A172 (cell line): ENCODE measurements around the gene INPP4B. TPM values are rescaled to one million over a fixed set of nuclear protein-coding genes. Genes with fewer than 3 reads are reported as not detected.

ENCODE experiments used
- DNase-seq: peaks from one replicate; pipeline ENCODE4 v3.0.0-alpha.2; 2015; ENCODE audit warnings: low spot score
- total RNA-seq: library from RNA; depleted of rRNA; stranded (reverse); fragments of >200 nt; shearing (Covaris generic); gene quantifications from 2 replicates; pipeline ENCODE4 v1.2.3, GENCODE V29; 2014

INPP4B gene
- total RNA-seq, 1 experiment from 2014 or later, result 31.8 TPM

DNA sequence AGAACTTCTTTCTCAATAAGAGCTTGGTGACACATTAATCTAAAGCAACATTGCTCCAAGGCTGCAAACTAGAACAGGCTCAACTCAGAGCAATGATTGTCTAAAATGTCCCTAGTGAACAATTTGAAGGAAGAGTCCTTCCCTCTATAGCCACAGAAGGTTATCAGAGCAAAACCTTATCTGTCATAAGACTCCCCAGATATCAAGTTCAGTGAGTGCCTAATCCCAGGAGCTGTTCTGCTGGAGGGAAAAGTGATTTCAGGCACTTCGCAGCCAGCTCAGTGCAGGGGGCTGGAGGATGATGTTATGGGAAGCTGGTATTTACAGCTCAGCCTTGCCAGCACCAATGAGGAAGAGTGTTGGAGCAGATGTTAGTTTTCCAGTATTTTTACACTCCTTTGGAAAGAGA is 497.5 kb downstream of the INPP4B start:
- no peak for DNase-seq

DNA sequence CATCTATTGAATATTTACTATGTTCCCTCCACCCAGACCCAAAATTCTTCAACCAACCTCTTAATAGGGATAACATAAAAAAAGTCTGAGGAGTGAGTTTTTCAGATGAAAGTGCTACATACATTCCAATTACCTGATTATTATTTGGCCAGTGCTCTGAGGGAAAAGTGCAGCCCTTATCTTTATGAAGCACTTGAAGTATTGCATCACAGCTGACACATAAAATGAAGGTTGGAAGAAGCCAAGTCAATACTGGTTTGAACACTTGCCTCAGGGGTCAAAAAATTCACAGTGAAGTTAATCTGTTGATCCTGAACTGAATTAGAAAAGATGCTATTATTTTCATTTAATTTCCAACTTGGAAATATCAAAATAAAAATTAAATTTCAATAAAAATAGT is 498.9 kb downstream of the INPP4B start:
- DNase-seq, result no peak

DNA sequence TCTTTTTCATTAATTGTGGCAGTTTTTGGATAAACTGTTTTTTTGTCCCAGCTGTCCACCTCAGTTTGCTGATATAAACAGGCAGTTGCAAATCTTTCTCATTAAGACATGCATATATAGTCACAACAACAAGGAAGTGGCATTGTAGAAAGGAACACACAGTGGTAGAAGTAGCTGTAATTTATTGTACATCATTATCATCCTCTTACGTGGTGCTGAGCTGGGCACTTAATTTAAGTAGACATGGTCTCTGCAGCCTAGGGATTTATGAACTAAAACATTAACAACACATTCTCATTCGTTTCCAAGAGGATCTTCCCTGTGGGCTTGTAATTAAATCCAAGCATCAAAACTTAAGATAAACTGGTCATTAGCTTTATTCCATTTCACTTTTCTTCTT is 500.2 kb downstream of the INPP4B start:
- DNase-seq, result no peak

DNA sequence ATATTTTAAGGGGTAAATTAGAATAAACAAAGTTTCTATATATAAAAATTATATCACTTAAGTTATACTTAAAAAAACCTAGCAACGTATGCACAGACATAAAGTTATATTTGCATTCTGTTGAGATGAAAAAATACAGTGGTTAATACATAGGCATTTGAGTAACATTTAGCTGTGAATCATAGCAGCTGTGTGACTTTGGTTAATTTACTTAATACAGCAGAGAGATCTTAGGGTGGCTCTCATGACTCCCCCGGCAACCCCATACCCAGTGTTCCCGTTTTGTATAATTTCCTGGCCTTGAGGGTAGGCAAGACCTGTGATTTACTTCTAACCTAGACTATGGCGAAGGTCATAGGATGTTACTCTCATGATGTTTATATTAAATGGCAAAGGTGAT is 504.8 kb downstream of the INPP4B start:
- DNase-seq, result no peak

DNA sequence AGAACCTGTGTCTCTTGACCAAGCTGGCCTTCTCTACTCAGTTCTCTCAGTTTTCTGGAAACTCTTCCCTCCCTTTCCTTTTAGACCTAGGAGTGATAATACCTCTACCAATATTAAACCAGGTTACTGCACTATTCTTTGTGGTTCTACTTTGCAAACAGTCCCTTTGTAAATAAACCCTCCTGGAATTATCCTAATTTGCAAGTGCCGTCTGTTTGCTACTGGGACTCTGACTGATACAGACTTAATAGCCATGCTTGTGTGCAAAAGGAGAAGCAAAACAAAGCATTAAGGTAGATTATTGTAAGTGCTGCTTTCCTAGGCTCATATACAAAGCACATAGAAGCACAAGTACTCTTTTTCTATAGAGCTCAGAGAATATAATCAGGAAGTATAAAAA is 507.0 kb downstream of the INPP4B start:
- no peak for DNase-seq

DNA sequence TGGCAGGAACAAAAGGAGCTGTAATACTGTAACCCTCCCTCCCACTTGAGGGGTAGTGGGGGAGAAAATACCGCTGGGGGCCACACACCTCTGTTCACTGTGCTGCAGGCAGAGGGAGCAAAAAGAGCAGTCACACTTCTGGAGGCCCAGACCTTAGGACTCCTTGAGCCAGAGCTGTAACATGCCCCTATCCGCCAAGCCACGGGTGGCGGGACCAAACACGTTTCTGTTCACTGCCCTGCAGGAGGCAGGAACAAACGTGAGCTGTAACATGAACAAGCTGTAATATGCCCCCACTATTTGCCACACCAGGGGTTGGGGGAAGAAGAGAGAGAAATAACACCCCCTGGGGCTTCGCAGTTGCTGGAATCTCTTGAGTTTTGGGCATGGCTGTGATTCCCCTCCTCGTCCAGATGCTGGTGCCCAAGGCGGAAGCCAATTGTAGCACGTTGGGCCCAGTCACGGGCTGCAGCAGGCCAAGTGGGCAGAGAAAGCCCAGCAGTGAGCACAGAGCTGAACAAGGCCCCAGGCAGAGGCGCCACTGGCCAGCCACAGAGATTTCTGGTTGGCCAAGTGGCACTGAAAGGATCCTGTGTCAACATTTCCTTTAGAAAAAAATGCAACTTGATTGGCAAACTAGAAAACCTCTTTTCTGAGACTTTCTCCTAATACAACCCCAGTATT is 509.7 kb downstream of the INPP4B start:
- DNase-seq, result no peak

DNA sequence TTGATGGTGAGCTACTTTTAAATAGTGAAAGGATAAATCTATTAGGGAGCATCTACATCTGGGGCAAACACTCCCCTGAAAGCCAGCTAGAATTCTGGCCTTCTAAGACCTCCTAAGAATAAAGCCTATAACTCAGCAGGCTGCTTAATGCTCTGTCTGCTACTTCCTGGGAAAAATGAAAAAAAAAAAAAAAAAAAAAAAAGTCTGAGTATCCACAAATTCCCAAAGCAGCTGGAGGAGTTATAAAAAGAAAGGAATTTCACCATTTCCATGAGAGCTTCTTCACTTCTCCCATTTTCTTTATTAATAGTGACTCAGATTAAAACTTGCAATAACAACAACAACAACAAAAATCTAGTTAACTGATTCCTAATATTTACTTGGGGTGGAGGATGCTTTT is 511.2 kb downstream of the INPP4B start:
- DNase-seq, result no peak

DNA sequence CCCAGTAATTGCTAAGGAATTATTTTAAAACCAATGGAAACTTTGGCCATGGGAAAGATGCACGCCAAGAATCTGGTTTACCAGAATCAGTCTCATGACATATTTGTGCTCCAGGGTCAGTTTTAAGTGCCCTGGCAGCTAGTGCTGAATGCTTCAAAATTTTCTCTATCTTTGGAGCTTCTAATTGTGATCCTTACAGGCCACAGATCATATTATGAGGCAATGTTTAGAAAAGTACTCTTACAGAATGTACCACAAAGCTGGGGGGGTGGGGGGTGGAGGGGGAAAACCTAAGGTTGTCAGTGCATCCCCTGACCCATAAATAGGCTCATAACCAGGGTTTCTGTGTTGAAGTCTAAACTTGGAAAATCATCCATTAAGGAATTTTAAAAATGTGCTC is 514.5 kb downstream of the INPP4B start:
- DNase-seq, result no peak

DNA sequence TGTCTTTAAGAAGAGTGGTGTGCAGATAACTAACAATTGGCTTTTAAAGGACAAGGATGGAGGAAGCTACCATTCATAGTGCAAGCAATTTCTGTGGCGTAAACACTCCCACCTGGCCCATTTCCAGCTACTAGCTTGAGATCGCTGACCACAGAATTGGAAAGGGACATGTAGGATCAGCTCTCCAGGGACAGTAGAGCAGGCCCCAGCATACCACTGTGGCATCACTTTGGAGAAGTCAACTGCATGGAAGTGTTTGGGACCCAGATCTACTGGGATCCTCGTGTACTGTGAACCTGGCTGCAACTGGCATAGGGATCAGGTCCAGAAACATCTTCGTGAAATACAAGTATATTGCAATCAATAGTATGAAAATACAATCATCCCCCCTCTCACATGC is 515.0 kb downstream of the INPP4B start:
- DNase-seq, result peak; percentile 19

DNA sequence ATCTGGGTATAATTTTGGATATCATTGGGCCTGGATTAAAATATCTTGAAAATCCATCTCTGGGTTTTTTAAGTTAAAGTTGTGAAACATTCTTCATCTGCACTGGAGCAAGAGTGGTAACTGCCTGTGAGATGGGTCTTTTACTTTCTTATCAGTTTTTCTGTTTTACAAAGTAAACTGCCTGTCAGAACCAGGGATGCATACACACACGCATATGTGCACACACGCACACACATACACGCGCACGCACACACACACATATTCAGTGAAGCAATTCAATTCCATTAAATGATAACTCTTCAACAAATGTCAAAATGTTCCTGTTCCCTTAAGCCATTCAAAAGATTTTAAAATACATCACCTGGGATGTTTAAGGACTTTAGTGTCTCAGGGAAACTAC is 515.8 kb downstream of the INPP4B start:
- DNase-seq, result no peak

DNA sequence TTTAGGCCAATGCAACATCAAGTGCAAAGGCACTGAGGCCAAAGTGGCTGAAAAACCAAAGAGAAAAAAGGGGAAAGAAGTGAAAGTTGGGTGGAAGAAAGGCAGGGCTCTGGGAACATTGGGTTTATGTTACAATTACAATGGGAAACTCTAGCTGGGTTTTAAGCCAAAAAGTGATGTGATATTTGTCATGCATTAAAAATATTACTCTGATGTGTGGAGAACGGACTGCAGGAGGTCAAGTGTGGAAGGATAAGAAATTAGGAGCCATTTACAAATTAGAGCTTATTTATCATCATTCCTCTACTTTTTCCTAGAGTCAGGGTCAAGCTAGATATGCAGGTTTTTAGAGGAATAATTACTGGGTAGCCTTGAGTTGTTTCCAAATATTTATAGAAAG is 516.8 kb downstream of the INPP4B start:
- no peak for DNase-seq

DNA sequence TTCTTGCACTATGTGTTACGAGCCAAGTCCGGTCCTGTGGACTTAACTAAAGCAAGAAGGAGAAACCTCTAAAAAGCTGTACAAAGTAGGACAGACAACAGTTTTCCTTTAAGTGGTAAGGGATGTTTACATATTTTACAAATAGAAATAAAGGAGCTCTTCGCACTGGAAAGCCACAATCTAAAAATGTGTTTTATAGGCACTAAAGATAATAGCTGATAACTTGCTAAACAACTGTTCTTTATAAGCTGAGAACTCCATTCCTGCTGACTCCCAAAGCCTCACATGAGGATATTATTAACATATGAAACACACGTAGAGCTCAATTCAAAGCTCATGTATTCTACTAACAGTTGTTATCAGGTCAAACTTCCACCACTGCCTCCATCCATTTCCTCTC is 519.9 kb downstream of the INPP4B start:
- DNase-seq, result no peak

DNA sequence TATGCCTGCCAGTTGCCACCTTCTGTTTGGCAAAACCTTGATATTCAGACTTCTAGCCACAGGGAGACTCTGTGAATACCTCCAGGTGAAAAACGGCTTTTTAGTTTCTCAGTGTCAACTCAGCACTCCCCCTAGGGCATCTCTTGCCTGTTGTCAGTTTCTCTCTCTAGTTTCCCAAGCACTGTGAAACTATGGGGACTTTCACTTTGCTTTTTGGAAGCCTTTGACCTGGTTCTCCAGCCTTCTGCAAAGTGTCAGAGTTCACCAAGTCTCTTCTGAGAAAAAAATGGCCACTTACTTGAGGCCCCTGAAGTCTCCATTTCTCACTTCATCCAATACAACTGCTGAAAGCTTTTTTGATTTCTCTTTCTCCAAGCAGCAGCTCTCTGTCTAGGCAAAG is 521.5 kb downstream of the INPP4B start:
- no peak for DNase-seq

DNA sequence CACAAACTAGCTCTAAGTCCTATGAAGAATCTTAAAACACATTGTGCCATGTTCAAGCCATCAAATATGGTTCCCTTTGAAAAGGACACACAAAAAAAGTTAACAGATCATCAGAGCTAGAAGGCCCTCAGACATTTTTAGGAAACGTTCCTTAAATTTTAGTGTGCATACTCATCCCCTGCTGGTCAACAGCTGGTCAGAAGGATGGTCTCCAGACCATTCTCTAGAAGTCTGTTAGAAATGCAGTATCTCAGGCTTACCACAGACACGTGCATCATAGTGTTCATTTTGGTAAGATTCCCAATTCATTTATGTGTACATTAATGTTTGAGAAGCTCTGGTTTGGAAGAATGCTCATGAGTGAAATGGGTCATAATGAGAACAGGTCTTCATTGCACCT is 523.1 kb downstream of the INPP4B start:
- no peak for DNase-seq

DNA sequence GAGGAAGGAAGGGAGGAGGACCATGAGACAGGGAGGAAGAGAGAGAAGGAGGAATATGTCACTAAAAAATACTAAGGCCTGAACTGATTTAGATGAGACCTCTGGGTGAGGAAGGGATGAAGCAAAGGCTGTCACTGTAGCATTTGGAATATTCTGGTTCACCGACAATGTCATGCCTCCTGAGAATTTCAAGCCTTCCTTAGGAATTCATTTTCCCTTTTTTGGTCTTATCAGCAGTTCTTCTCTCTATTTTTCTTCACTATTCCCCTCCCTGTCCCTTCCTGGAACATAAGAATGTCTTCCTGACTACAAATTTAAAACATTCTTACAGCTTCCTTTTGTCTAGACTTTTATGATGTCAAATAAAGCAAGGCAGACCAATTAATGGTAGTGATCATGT is 527.8 kb downstream of the INPP4B start:
- no peak for DNase-seq

DNA sequence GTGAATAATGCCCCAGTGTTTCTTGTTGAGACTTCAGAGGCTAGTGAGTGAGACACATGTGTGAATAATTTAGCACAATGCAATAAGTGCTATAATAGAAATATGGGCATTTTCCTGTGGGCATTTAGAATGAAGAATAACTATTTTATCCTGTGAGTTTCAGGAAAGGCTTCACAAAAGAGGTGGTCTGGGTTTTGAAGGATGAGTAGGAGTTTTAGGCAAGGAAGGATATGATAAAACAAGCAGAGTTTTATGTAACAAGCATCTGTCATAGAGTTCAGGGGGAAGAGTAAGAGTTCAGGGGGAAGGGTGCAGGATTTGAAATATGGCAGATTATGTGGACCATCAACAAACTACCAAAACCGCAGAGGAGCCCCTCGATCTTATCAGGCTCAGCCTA is 529.2 kb downstream of the INPP4B start:
- DNase-seq, result no peak

DNA sequence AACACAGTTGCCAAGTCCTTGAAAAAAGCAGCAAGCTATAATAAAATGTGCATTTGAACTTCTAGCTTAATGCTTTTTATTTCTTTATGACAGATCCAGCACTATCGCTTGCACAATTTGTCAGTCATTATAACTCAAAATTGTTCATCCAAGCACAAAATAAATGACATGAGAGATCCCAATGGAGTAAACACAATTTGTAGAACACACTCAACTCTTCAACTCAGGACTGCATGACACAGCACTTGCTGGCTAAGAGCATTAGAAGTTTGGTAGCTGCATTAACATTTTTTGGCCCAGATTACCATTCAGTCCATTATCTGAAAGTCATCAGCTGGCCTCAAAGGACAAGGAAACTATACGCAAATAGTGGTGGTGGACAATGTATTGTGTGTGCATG is 530.1 kb downstream of the INPP4B start:
- no peak for DNase-seq

DNA sequence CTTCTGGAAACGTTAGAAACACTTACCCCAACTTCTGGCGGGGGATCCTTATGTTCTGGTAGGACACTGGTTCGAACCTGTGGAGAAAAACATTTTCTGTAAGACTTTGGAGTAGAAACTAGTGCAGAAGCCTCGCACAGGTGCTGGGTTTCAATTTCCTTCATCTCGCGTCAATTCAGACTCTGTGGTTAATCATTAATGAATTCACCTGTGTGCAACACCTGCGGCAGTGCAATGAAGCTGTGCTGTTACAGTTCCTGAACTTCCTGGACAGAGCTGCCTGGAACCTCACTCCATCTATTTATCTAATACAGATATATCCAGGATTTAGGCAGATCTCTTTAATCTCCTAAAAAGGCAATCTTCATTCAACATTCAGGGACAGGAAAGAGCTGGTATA is 531.4 kb downstream of the INPP4B start:
- DNase-seq, result no peak

DNA sequence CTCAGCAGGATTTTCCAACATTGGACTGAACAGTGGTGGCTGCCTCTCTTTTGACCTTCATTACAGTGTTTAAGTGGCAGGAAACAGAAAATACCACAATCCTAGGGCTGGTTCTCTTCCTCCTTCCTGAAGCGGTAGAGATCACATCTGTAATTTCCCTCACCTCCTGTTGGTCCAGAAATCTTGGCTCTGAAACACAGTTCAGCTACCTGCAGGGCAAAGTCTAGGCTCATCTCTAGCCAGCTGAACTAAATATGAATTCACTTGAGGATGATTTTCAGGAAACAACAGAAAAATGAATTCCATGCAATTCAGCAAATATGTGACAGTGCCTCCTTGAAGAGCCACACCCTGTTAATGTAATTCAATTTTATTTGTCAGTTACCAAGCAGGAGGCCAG is 531.9 kb downstream of the INPP4B start:
- no peak for DNase-seq

DNA sequence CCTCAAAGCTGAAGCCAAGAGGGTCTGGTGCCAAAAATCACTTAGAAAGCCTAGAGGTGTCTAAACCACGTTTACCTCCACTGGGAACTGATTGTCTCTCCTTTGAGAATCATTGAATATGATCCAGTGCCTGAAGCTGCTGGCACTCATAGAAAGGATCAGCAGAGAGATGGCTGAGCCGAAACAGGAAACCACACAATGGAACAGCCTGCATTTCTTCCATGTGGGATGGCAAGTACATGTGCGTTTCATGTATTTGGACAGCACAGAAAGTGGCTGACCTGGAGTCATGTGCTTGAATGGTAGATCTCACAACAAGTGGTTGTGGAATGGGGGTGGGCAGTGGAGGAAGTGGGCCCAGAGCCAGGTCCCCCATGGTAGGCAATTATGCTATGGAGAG is 533.7 kb downstream of the INPP4B start:
- DNase-seq, result no peak

DNA sequence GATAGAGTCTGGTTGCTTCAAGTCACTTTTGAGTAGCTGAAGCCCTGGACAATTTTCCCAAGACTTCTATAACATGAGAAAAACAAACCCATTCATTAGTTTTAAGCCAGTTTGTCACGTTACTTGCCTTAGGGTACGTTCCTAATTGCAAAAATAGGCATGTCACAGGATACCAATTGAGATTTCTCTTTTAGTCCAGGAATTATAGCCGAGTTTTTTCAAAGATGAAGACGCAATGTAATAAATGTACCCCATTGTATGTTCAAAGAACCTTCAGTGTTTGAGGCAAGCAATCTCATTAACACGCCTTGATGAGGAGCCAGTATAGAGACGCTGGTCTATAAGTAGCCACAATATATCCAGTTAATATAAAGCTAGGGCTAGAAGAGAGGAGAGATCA is 534.2 kb downstream of the INPP4B start:
- DNase-seq, result no peak

DNA sequence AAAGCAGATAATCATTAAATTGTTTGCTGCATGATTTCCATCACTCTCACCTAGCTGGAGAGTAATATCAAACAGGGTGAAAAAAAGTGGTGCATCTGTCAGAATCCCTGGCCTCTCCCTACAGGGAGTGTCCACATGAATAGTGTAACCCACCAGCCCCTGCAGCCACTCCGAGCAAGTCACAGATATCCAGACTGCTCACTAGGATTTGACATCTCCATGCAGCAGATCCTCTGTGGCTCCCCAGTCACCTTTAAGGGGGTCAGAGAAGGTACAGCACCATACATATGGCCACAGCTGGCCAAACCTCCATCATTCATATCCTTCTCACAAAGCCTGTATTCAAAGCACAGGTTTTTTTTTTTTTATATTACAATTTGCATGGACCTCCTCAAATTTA is 536.3 kb downstream of the INPP4B start:
- no peak for DNase-seq

DNA sequence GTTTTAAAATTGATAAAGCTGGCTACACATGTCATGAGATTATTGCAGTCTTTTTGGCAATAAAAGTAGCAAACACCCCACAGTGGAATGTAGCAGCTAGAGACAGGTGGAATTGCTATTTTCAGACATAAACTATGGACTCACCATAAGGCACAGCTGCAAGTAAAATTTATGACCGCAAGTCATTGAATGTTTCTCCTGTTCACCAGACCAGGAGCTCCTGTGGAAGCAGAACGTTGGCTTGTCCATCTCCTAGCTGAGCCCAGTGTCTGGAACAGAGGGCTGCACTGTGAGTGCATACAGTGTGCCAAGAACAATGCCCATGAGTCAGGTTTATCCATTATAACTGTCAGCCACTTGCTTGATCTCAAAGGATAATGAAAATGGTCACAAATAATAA is 538.2 kb downstream of the INPP4B start:
- DNase-seq, result peak; percentile 7

DNA sequence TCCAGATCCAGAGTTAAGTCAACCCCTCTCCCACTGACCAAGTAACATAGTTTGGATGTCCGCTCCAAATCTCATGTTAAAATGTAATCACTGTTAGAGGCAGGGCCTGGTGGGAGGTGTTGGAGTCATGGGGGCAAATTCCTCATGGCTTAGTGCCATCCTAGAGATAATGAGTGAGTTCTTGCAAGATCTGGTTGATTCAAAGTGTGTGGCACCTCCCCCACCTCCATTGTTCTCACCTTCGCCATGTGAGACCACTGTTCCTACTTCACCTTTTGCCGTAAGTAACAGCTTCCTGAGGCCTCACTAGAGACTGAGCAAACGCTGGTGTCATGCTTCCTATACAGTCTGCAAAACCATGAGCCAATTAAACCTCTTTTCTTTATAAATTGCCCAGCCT is 548.8 kb downstream of the INPP4B start:
- no peak for DNase-seq

DNA sequence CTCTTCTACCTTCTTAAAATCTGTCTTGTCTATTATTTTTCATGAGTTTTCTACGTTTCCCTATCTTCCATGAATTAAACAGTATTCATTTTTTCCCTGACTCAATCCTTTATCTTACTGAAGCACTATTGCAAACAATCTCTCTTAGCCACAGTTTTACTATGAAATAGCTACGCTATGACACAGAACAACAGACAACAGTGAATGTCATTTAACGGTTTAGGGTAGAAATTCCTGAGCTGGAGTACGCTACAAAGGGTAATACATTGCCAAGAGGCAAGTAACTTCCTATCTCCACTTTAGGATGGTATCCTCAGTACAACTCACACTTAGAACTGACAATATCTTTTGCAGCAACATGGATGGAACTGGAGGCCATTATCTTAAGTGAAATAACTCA is 552.6 kb downstream of the INPP4B start:
- DNase-seq, result peak; percentile 10
